GM03348 (cell line): Measurements from ENCODE around the gene STYK1.
"Not testable (repeated sequence)": the region's sequence is repeated elsewhere in the genome, so short reads cannot be mapped to it uniquely, and the experiment has no call there.

ENCODE experiments used
- DNase-seq: peaks from one replicate; pipeline ENCODE4 v3.0.0; 2012; ENCODE audit warnings: low spot score

Gene STYK1

DNA sequence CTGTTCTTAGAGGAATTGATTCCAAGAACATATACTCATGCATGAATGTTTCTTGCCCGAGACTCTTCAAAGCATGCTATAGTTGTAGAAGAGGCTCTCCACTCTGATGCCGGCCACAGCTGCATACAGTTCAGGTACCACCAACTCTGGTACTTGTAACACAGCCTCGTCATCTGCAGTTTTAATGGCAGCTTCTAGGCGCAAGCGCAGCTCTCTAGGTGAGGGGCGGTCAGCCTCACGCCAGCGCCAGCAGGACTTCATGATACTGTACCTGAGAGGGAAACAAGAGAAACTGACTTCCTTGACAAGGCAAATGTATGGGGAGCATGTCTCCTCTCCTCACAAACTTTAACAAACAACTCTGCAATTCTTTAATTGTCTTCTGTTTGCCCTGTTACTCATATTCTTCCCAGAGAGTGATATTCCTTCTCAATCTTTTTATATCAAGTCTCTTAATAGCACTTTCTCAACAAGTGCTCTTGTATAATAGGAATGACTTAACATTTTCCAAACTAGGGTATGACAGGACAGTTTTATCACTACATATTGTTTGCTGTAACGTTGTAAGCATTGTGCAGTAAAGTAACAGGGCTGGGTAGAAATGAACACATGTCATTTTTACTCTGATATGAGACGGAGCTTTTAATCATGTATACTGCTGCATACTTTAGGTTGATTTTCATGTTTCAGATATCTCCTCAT is 53.6 kb downstream of the STYK1 start:
- no peak for DNase-seq

DNA sequence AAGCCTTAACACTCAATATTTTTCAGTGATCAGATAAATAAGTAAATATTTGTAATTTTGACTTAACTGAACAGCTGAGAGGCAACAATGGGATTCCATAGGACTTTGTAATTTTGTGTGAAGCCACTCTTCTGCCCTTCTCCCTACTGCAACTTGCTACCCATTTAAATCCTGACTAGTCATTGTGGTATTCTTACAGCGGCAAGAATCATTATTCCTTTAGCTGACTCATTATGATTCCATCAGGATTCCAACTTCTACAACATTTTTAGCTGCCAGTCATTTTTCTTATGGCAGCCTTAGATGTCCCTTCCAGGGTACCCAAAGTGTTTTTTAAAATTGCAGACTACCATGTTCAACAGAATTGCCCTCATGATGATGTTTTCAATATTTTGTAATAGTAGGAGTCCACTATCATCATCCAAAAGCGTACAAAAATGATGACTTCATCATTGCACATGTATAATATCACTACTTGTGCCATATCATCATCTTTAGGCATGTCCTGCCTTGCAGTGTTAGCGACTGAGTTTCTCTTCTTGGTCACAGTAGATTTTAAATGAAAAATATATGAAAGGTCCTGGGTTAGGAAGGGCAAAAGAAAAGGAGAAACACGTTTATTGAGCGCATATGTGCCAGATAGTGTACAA is 55.4 kb downstream of the STYK1 start:
- peak; percentile 73 for DNase-seq

DNA sequence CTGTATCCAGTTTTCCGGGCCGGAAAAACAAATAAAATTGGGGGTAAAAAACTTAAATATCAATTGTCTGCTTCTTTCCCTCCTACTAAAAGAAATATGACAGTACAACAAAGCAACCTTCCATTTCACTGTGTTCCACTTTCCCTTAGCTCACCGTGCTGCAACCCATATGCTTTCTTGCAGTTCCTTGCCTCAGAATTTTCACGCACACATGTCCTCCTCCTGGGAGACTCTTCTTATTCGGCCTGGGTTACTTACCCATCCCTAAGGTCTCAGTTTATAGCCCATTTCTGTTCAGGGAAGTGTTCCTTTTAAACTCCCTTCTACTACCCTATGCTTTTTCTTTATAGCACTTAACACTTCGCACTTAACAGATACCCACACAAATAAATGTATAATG is 56.0 kb downstream of the STYK1 start:
- no peak for DNase-seq

DNA sequence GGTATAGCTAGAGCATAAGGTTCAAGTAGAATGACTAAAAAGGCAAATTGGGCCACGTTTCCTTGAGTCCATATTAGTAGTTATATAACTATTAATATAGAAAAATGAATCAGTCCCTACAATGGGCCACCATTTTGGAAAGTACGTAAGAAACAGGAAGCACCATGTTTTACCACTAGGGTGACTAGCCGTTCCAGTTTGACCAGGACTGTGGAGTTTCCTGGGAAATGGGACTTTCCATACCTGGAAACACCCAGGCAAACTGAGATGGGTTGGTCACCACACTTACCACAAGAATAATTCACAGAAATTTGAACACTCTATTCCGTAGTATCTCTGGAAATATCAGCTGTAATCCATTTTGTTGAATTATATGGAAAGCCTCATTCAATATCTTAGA is 58.3 kb downstream of the STYK1 start:
- no peak for DNase-seq

DNA sequence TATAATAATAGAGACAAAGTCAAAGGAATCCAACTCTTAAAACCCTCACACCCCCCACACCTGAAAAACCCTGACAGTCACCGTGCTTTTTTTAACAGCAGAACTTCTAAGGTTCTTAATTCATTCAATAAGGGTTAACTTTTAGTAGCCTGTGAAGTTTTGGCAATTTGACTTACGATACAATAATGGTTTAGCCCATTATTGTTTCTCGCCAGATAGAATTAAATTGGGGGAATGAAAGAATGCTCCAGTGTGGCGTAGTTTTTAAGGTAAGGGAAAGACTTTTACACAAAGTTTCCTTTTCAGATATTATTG is 59.8 kb downstream of the STYK1 start:
- DNase-seq: no peak

DNA sequence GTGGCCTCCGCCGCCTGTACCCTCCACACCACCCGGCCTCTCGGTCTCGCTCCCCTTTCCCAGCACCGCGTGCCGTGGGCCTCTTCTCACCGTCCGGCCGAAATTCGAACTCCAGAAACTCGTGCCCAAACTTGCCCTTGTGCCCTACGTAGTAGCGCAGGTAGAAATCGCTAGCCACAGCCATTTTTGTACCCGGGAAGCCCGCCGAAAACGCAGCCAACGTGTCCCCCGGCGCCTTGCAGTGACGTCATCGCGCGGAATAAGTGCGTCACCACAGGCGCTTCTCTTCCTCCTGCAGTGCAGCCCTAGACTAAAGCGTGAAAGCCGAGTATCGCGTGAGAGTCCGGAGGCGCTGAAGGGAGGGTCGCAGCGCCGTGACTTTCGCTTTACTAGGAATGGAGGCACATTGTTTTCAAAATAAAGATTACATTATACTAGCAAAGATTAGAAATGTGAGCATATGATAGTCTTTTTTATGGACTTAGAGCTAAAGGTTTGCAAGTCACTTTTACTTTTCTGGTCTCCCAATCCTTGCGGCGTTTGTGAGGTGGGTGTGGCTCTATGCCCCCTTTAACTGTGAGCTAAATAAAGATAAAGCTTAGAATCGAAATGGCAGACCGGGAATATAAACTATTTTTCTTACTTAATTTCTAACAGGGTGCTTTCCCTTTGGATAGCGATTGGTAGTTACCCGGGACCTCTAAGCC is 60.4 kb downstream of the STYK1 start, which contains the start of gene MAGOHB:
TSS of gene MAGOHB (minus strand) at position 261 of the 707 bp plus-strand sequence. CDS start at position 184, 77 bp downstream.
- peak; percentile 94 for DNase-seq

DNA sequence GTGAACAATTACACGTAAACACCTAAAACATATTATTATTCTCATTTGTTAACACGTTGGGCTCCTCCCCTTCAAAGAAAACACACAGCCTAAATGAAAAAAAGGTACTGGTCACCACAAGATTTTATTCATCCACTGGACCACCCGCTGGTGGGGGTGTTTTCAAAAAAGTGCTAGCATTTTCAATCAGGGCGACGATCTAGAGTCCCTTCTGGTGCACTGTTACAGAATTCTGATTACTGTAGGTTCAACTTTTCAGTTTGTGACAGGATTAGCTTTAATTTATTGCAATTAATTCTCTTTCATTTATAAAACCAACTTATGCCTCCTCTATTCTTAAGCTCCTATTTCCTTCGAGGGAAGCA is 60.9 kb downstream of the STYK1 start:
- no peak for DNase-seq

DNA sequence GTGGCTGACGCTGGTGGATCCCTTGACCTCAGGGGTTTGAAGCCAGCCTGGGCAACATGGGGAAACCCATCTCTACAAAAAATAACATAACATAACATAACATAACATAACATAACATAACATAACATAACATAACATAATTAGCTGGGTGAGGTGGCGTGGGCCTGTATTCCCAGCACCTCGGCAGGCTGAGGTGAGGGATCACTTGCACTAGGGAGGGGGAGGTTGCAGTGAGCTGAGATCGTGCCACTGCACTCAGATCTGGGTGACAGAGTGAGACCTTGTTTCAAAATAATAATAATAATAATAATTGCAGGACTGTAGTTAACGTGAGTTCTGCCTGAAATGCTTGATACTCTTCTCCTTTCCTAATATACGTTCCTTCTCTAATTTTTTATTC is 61.7 kb downstream of the STYK1 start:
- DNase-seq: no peak

DNA sequence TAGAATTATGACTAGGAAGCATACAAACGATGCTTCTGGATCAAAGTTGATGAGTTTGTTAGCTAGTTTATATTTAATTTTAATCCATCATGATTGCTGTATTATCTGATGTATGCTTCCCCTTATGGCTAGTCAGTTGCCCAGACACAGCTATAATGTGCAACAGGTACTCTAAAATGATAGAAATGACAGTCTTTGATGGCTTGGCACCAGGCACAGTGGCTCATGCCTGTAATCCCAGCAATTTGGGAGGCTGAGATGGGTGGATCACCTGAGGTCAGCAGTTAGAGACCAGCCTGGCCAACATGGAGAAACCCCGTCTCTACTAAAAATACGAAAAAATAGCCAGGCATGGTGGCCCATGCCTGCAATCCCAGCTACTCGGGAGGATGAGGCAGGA is 62.6 kb downstream of the STYK1 start:
- not testable (repeated sequence) for DNase-seq

DNA sequence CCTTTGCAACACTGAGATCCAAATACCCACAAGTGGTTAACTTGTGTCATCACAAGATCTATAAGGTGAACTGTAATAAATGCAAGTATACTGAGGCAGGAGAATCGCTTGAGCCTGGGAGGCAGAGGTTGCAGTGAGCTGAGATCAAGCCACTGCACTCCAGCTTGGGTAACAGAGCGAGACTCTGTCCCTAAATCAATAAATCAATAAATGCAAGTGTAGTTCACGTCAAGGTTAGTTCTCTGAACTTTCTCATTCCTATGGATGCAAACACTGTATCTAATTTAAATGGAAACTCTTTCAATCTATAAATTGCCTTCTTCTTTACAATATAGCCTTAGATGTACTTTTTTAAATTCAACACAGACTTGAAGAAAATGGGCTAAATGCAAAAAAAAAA is 63.7 kb downstream of the STYK1 start:
- DNase-seq: no peak

DNA sequence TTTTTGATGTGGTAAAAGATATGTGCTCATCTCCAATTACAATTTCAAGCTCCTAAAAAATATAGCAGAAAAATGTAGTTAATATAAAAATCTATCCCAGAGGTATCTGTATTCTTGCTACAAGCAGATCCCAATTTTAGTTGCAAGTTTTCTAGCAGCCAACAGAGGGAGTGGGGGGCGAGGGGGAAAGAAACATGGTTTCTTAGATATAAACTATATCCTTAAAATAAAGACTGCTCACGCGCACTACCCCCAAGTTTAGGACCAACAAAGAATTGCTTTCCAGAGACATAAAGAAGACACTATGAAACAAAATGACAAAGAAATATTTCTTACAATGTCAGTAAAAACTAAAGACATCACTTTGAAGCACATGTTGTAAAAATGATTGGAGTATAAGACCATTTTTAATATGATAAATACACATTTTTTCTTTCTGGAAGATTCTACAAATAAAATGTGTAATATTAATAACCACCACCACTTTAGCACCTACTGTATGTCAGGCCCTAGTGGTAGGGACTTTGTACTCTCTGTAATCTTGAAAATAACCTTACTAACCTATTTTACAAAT is 65.9 kb downstream of the STYK1 start:
- peak; percentile 15 for DNase-seq

DNA sequence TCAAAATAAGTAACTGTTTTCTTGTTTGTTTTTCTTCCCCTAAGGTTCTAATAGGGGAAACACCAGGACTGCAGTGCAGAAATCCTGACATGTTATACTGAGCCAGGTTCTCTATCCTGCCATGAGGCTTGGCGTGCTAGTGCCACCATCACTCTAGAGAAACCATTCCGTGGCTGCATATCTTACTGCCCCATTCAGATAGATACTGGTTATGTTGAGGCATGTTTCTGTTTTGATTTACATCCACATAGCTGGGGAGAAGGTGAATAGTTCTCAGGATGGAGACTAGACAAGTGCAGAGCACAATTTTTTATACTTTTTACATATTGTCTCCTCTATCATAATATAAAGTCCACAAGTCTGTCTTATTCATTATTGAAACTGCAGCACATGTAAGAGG is 72.0 kb downstream of the STYK1 start:
- DNase-seq: no peak

DNA sequence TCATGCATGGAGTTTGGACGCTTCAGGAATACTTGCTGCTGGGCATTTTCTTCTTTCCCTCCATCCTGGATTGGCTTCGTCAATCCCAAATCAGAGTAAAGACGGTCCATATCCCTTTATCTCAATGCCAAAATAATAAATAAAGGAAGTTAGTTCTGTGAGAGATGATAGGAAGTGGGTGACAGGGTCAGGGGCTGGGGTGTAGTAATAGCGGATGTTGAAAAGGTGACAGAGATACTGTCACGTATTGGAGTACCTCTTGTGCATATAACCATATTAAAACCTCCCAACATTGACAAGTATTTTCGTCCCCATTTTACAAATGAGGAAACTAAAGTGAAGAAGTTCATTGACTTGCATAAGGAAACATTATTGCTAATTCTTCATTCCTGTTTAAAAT is 72.9 kb downstream of the STYK1 start:
- no peak for DNase-seq

DNA sequence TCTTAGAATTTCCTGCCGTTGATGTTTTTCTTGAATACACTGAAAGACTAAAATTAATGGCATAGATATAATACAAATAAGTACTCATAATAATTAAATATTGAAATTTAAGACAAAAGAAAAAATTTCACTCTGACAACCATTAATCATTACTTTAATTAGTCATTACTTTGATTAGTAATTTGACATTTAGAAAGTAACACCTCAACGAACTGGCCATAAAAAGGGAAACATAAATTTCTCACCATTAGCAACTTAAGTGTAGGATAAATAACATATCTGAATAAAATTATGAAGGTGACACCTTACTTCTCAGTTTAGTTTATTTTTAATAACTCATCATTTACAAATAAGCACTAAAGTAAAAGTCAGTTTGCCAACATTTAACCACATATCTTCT is 78.0 kb downstream of the STYK1 start:
- DNase-seq: no peak

DNA sequence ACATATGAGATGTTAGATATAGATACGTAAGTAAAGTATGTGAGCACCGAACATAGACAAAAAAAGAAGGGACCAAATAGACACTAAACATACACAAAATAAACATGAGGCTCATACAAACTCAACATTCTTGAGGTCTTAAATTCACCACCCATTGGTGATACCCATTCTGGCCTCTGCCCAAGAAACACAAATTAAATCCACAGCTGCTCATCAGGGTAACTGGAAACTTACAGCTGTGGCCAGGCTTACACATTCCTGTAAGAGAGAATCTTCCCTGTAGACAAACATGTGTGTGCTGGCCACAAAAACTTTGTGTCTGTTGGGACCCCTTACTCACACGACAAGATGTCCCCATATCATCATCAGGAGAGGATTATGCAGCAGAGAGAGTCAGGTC is 82.9 kb downstream of the STYK1 start:
- DNase-seq: no peak

DNA sequence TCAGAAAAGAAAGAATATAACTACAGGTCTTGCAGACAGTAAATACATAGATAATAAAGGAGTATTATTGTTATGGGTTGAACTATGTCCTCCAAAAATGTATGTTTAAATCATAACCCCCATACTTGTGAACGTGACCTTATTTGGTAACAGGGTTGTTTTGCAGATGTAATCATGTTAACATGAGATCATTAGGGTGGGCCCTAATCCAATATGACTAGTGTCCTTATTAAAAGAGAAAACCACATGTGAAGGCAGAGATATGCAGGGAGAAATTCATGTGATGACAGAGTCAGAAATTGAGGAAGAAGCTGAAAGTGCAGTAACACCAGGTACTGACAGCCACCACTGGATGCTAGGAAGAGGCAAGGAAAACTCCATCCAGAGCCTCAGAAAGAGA is 89.4 kb downstream of the STYK1 start:
- DNase-seq: no peak

DNA sequence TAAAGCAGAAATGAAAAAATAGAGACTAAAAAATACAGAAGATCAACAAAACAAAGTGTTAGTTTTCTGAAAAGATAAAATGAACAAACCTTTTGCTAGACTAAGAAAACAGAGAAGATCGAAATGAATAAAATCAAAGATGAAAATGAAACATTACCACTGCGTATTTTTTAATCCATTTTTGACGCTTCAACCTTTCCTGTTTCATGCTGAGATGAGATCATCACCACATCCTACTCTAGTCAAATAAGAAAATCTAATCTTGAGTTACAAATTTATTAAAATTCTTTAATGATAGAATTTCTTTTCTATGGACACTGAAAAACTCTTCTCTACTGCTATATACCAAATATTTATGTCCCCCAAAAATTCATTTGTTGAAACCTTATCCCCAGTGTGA is 91.1 kb downstream of the STYK1 start:
- no peak for DNase-seq

DNA sequence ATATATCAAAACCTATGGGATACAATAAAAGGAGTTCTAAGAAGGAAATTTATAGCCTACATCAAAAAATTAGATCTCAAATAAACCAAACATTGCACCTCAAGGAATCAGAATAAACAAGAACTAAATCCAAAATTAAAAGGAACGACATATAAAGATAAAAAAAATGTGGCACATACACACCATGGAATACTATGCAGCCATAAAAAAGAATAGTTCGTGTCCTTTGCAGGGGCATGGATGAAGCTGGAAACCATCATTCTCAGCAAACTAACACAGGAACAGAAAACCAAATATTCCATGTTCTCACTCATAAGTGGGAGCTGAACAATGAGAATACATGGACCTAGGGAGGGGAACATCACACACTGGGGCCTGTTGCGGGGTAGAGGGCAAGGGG is 91.7 kb downstream of the STYK1 start:
- not testable (repeated sequence) for DNase-seq

DNA sequence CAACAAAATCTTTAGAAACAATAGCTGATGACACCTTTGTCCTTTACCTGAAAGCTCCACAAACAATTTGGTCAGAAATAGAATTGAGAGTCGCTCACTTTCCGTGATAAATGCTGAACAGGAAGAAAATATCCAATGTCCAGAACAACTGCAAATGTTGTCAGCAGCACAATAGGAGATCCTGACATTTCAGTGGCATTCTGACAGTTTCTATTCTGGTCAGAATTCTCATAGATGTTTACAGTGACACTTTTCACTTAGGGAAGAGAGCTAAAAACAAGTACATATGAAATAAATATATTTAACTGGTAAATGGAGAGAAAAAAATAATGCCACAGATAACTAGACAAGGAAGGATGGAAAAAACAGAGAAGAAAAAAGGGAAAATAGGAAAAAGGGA is 99.5 kb downstream of the STYK1 start:
- no peak for DNase-seq

DNA sequence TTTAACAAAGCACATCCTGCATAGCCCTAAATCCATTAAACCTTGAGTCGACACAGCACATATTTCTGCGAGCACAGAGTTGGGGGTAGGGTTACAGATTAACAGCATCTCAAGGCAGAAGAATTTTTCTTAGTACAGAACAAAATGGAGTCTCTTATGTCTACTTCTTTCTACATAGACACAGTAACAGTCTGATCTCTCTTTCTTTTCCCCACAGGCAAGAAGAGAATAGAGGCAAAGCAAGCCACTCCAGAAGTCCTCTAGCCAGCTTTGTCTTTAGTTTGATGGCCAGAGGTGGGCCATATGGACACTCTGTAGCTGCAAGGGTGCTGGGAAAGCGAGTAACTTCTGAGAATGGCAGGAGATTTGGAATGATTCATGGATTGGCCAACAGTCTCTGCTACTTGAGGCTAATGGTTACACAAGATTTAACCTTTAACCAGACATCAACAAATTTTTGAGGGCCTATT is 101.8 kb downstream of the STYK1 start:
- DNase-seq: peak; percentile 43

DNA sequence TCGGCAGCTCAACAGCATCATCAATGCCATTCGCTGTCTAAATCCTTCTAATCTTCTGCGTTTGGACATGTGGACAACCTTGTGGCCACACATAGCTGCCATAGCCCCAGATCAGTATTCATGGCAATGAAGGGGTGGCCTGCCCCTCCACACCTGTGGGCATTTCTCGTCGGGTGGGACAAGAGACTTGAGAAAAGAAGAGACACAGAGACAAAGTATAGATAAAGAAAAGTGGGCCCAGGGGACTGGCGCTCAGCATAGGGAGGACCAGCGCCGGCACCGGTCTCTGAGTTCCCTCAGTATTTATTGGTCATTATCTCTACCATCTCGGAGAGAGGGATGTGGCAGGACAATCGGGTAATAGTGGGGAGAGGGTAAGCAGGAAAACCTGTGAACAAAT is 102.7 kb downstream of the STYK1 start:
- no peak for DNase-seq
